ENCODE data around the gene SYNJ1. TPM values are rescaled to one million over a fixed set of nuclear protein-coding genes. Genes with fewer than 3 reads are reported as not detected.
"Not testable (repeated sequence)": the region's sequence is repeated elsewhere in the genome, so short reads cannot be mapped to it uniquely, and the experiment has no call there.

Gene SYNJ1
- total and polyA plus RNA-seq, 7 experiments from 2014 or later, result 4.3 to 28.5 (median 22.1) TPM

DNA sequence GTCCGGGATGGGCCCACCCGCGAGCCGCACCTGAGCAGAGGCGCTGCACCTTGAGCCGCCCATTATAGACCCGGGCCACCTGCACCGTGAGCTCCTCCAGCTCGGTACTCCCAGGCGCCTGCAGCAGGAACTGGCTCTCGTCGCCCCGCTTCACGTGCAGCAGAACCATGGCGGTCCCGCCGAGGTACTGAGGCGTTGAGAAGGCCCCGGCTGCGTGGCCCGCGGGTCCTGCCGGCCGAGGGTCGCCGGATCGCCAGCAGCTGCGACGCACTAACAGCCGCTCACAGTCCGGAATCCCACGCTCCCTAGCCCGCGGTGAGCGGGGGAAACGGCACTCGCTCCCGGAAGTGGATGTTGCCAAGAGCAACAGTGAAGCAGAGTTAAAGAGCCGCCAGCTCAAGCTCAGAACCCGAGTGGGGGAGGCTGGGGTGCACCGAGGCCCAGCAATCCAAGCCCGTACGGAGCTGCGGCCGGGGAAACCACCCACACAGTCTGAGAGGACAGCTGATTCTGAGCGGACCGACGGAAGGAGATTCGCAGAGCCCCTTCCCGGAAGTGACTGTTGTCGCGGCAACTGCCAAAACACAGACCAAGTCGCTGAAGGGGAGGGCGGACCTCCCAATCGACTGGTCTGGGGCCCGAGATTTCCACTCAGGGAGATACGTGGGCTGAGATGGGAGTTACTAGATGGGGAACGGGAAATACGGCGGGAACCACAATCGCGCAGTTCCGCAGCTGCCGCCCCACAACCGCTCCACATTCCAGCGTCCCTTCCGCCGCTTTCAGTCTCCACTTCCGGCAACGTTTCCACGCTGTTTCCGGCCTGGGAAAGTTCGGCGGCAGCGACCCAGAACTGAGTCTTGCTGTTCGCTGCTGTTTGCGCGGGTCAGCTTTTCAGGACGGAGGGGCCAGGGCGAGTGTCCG lies 115.5 kb downstream of the SYNJ1 start, which contains the start of gene CFAP298:
TSS of gene CFAP298 (minus strand) at position 303 of the 924 bp plus-strand sequence. CDS start at position 169, 134 bp downstream.
- peaks cover 0 to 15% (median 0%) of the 10 kb centered on the region in 5 donors for H3K27me3 Mint-ChIP-seq
- peak within 1 kb of the TSS; percentile 100 for H3K4me3 ChIP-seq (ENCODE audit: low read length)
- peaks cover 0 to 10% (median 5%) of the 10 kb centered on the region in 5 donors for H3K36me3 Mint-ChIP-seq
- peaks cover 12% of the 10 kb centered on the region in 2 donors for H3K4me1 ChIP-seq (ENCODE audit: control insufficient read depth in 2 of 2, insufficient read depth in 2 of 2, low read length in 2 of 2)
- peaks cover 0 to 34% (median 12%) of the 10 kb centered on the region in 7 donors for H3K4me1 Mint-ChIP-seq
- peak; percentile 97 for ATAC-seq
- POLR2A ChIA-PET, result interaction anchor here (0.5 to 2.2 kb wide), 11 partner anchors 13 to 867 kb away, joined by 3 to 7 read pairs (median 4); partner anchors contain the start of genes PAXBP1, SYNJ1, TMEM50B and URB1
- peaks cover 0 to 4% (median 0%) of the 10 kb centered on the region in 11 donors for H3K9me3 Mint-ChIP-seq
- H3K27me3 ChIP-seq (ENCODE audit: control insufficient read depth in 2 of 2, insufficient read depth in 2 of 2, low read length in 2 of 2), result no peaks in the 10 kb centered on the region
- intact Hi-C loops (cut with micrococcal nuclease), result loop anchor here (1.0 to 10.0 kb wide), 14 partner anchors 44 to 2002 kb away; partner anchors contain the start of genes EVA1C (in 2 of the 2), GART (in 2 of the 2), SON (in 2 of the 2) and CRYZL1 (in 1 of the 2)
- H3K36me3 ChIP-seq (ENCODE audit: control insufficient read depth in 2 of 3, insufficient read depth in 3 of 3, low read length in 3 of 3), result peaks cover 0 to 15% (median 5%) of the 10 kb centered on the region in 3 experiments
- DNase-seq, result peak; percentile 78 to 93 (median 89)
- no peaks in the 10 kb centered on the region for H3K9me3 ChIP-seq (ENCODE audit: control insufficient read depth in 2 of 3, low read length in 3 of 3)
- peak within 1 kb of the TSS; percentile 87 for H3K27ac ChIP-seq (ENCODE audit: low read depth, low read length)
- H3K27ac Mint-ChIP-seq, result peak within 1 kb of the TSS; percentile 90 to 98 (median 97)
- CTCF ChIA-PET, result interaction anchor here (0.6 kb wide), 1 partner anchor 113 kb away, joined by 3 read pairs; no protein-coding TSS in a partner anchor
- H3K4me3 Mint-ChIP-seq, result peak within 1 kb of the TSS; percentile 95 to 98 (median 97)

DNA sequence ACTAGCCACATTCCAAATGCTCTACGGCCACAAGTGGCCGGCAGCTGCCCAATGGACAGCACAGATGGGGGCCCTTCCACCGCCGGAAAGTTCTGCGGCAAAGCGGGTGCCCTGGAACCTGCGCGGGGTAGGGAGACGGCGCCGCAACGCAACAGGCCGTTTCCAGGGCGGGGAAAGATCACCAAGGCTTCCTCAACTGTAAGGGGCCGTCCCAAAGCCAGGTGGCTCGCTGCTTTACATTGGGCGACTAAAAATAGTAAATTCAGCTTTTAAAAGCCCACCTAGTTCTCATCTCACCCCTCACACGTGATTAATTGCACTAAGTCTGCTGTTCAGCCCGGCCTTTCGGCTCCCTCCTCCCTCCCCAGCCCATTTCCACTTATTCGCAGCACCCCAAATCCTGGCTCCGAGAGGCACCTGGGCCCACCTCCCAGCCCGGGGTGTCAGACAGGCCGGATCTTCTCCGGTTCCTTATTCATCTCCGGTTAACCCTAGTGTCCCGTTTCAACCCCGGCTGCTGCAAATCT lies 116.3 kb downstream of the SYNJ1 start:
- H3K36me3 ChIP-seq (ENCODE audit: control insufficient read depth in 2 of 3, insufficient read depth in 3 of 3, low read length in 3 of 3), result peaks cover under 1 to 22% (median 5%) of the 10 kb centered on the region in 3 experiments
- H3K27ac Mint-ChIP-seq, result peak overlapping the region; percentile 90 to 98 (median 97)
- H3K9me3 Mint-ChIP-seq, result peaks cover 0 to 4% (median 0%) of the 10 kb centered on the region in 11 donors
- peak overlapping the region; percentile 87 for H3K27ac ChIP-seq (ENCODE audit: low read depth, low read length)
- no peaks in the 10 kb centered on the region for H3K27me3 ChIP-seq (ENCODE audit: control insufficient read depth in 2 of 2, insufficient read depth in 2 of 2, low read length in 2 of 2)
- ChIA-PET POLR2A (interaction anchor here (0.5 to 2.2 kb wide), 6 partner anchors 12 to 219 kb away, joined by 3 to 7 read pairs (median 4); partner anchors contain the start of gene URB1), CTCF (interaction anchor here (0.6 kb wide), 1 partner anchor 121 kb away, joined by 3 read pairs; no protein-coding TSS in a partner anchor)
- peak overlapping the region; percentile 100 for H3K4me3 ChIP-seq (ENCODE audit: low read length)
- ATAC-seq (no peak), DNase-seq (peak in 6 of 9 donors; percentile 3 to 46 (median 12))
- H3K9me3 ChIP-seq (ENCODE audit: control insufficient read depth in 2 of 3, low read length in 3 of 3), result no peaks in the 10 kb centered on the region
- H3K27me3 Mint-ChIP-seq, result peaks cover 0 to 15% (median 0%) of the 10 kb centered on the region in 5 donors
- intact Hi-C loops (cut with micrococcal nuclease), result loop anchor here (2.0 to 10.0 kb wide), 5 partner anchors 199 to 2003 kb away; partner anchors contain the start of genes CRYZL1 (in 1 of the 2), EVA1C (in 1 of the 2), ITSN1 (in 1 of the 2) and RCAN1 (in 1 of the 2)
- H3K36me3 Mint-ChIP-seq, result peaks cover 0 to 14% (median 7%) of the 10 kb centered on the region in 5 donors
- H3K4me1 Mint-ChIP-seq, result peaks cover 0 to 37% (median 13%) of the 10 kb centered on the region in 7 donors
- H3K4me1 ChIP-seq (ENCODE audit: control insufficient read depth in 2 of 2, insufficient read depth in 2 of 2, low read length in 2 of 2), result peaks cover 12% of the 10 kb centered on the region in 2 donors
- H3K4me3 Mint-ChIP-seq, result peak overlapping the region; percentile 95 to 98 (median 97)

DNA sequence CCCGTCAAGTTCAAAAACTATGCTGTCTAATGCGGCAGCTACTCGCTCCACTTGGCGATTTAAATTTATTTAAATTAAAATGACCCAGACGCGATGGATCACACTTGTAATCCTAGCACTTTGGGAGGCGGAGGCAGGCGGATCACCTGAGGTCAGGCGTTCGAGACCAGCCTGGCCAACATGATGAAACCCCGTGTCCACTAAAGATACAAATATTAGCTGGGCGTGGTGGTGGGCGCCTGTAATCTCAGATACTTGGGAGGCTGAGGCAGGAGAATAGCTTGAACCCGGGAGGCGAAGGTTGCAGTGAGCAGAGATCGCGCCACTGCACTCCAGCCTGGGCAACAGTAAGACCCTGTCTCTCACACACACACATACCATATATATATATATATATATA lies 116.9 kb downstream of the SYNJ1 start:
- intact Hi-C loops (cut with micrococcal nuclease), result loop anchor here (2.0 to 10.0 kb wide), 5 partner anchors 199 to 2004 kb away; partner anchors contain the start of genes CRYZL1 (in 1 of the 2), EVA1C (in 1 of the 2), ITSN1 (in 1 of the 2) and RCAN1 (in 1 of the 2)
- H3K9me3 ChIP-seq (ENCODE audit: control insufficient read depth in 2 of 3, low read length in 3 of 3); H3K4me3 ChIP-seq (ENCODE audit: low read length); H3K27ac Mint-ChIP-seq; DNase-seq; H3K27ac ChIP-seq (ENCODE audit: low read depth, low read length); ATAC-seq; H3K9me3 Mint-ChIP-seq; H3K27me3 ChIP-seq (ENCODE audit: control insufficient read depth in 2 of 2, insufficient read depth in 2 of 2, low read length in 2 of 2): not testable (repeated sequence)
- peaks cover 12% of the 10 kb centered on the region in 2 donors for H3K4me1 ChIP-seq (ENCODE audit: control insufficient read depth in 2 of 2, insufficient read depth in 2 of 2, low read length in 2 of 2)
- ChIA-PET CTCF (interaction anchor here (0.6 kb wide), 1 partner anchor 121 kb away, joined by 3 read pairs; no protein-coding TSS in a partner anchor), POLR2A (interaction anchor here (0.7 to 1.0 kb wide), 2 partner anchors 196 to 219 kb away, joined by 3 read pairs; partner anchors contain the start of gene URB1)
- Mint-ChIP-seq H3K4me1 (peaks cover 5 to 40% (median 16%) of the 10 kb centered on the region in 7 donors), H3K27me3 (peaks cover 0 to 12% (median 0%) of the 10 kb centered on the region in 5 donors), H3K36me3 (peaks cover 3 to 20% (median 10%) of the 10 kb centered on the region in 5 donors), H3K4me3 (peak overlapping the region in 9 of 10 donors; percentile 32 to 98 (median 57))
- peaks cover 3 to 28% (median 5%) of the 10 kb centered on the region in 3 experiments for H3K36me3 ChIP-seq (ENCODE audit: control insufficient read depth in 2 of 3, insufficient read depth in 3 of 3, low read length in 3 of 3)

DNA sequence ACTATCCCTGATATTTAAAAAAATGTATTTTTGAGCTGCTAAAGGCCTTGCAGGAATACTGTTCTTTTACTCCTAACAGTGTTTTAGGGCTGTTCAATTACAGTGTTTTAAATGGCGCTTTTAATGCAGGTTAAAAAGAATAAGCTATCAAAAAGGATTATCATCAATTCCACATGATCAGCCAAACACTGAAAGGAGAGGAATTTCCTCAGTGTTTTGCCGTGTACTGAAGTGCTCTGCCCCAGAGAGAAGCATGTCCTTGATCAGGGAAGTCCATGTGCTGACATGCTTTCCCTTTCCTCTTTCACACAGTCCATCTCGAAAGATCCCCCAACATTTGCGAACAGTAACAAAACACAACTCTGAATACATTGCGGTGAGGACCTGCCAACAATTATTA lies 119.0 kb downstream of the SYNJ1 start:
- intact Hi-C loops (cut with micrococcal nuclease), result loop anchor here in 1 of 2 donors (10.0 kb wide), 1 partner anchor 744 kb away; no protein-coding TSS in a partner anchor
- Histone ChIP-seq H3K36me3 (ENCODE audit: control insufficient read depth in 2 of 3, insufficient read depth in 3 of 3, low read length in 3 of 3) (peaks cover 7 to 49% (median 15%) of the 10 kb centered on the region in 3 experiments), H3K27ac (ENCODE audit: low read depth, low read length) (no peak overlapping the region), H3K4me3 (ENCODE audit: low read length) (no peak overlapping the region), H3K27me3 (ENCODE audit: control insufficient read depth in 2 of 2, insufficient read depth in 2 of 2, low read length in 2 of 2) (no peaks in the 10 kb centered on the region), H3K4me1 (ENCODE audit: control insufficient read depth in 2 of 2, insufficient read depth in 2 of 2, low read length in 2 of 2) (peaks cover 12% of the 10 kb centered on the region in 2 donors), H3K9me3 (ENCODE audit: control insufficient read depth in 2 of 3, low read length in 3 of 3) (no peaks in the 10 kb centered on the region)
- Mint-ChIP-seq H3K36me3 (peaks cover 9 to 41% (median 20%) of the 10 kb centered on the region in 5 donors), H3K9me3 (peaks cover 0 to 4% (median 0%) of the 10 kb centered on the region in 11 donors), H3K4me1 (peaks cover 9 to 44% (median 21%) of the 10 kb centered on the region in 7 donors), H3K27me3 (peaks cover 0 to 3% (median 0%) of the 10 kb centered on the region in 5 donors), H3K27ac (peak overlapping the region in 1 of 9 donors; percentile 46), H3K4me3 (peak overlapping the region in 3 of 10 donors; percentile 5 to 39 (median 38))
- DNase-seq (no peak), ATAC-seq (no peak)
- POLR2A ChIA-PET, result interaction anchor here (1.0 kb wide), 1 partner anchor 8 kb away, joined by 4 read pairs; no protein-coding TSS in a partner anchor
- CTCF ChIA-PET, result no interaction called here

DNA sequence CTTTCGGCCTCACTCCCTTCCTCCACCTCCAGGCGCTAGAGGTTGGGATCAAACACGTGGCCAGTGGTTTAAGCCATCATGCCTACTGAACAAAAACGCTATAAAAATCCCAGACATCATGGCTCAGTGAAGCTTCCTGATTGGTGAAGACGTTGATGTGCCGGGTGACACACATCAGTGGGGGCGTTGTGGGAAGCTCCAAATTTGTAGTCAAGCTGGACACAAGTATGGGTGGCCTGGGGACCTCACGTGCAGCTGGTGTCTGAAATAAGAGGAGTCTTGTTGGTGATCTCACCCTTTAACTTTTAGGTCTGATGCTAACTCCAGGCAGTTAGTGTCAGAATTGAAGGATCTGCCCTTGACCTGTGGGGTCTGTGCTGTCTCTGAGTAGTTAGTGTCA lies 122.3 kb downstream of the SYNJ1 start:
- H3K9me3 ChIP-seq (ENCODE audit: control insufficient read depth in 2 of 3, low read length in 3 of 3), result no peaks in the 10 kb centered on the region
- H3K27me3 ChIP-seq (ENCODE audit: control insufficient read depth in 2 of 2, insufficient read depth in 2 of 2, low read length in 2 of 2), result no peaks in the 10 kb centered on the region
- intact Hi-C loops (cut with micrococcal nuclease), result loop anchor here in 1 of 2 donors (10.0 kb wide), 1 partner anchor 741 kb away; no protein-coding TSS in a partner anchor
- H3K9me3 Mint-ChIP-seq, result no peaks in the 10 kb centered on the region
- no peak overlapping the region for H3K4me3 ChIP-seq (ENCODE audit: low read length)
- ChIA-PET CTCF (interaction anchor here (0.8 to 1.3 kb wide), 2 partner anchors 9 to 202 kb away, joined by 4 read pairs; no protein-coding TSS in a partner anchor), POLR2A (no interaction called here)
- peaks cover 2 to 8% of the 10 kb centered on the region in 2 donors for H3K4me1 ChIP-seq (ENCODE audit: control insufficient read depth in 2 of 2, insufficient read depth in 2 of 2, low read length in 2 of 2)
- H3K27me3 Mint-ChIP-seq, result no peaks in the 10 kb centered on the region
- H3K4me3 Mint-ChIP-seq, result no peak overlapping the region
- H3K27ac Mint-ChIP-seq, result no peak overlapping the region
- peaks cover 17 to 61% (median 42%) of the 10 kb centered on the region in 5 donors for H3K36me3 Mint-ChIP-seq
- ATAC-seq (no peak), DNase-seq (no peak)
- H3K36me3 ChIP-seq (ENCODE audit: control insufficient read depth in 2 of 3, insufficient read depth in 3 of 3, low read length in 3 of 3), result peaks cover 14 to 67% (median 35%) of the 10 kb centered on the region in 3 experiments
- no peak overlapping the region for H3K27ac ChIP-seq (ENCODE audit: low read depth, low read length)
- H3K4me1 Mint-ChIP-seq, result peaks cover 2 to 25% (median 20%) of the 10 kb centered on the region in 7 donors
